CD8-positive, alpha-beta memory T cell (primary cell): Measurements from ENCODE around the gene CHFR. TPM values are rescaled to one million over a fixed set of nuclear protein-coding genes. Genes with fewer than 3 reads are reported as not detected.
"Not testable (repeated sequence)": the region's sequence is repeated elsewhere in the genome, so short reads cannot be mapped to it uniquely, and the experiment has no call there.

ENCODE experiments used
- CTCF ChIA-PET: fragments of 350-600 bp; sonication (Branson Sonifier 250); formaldehyde crosslinking; loops from one replicate; lab custom pipeline; 2021; ENCODE audit warnings: antibody characterized with exemption; lab: Charles Lee
- POLR2A ChIA-PET: fragments of 350-600 bp; sonication (Branson Sonifier 250); formaldehyde crosslinking; loops from one replicate; lab custom pipeline; 2021; ENCODE audit warnings: antibody characterized with exemption; lab: Charles Lee
- DNase-seq, 5 donors: peaks; one replicate each; pipeline versions ENCODE4 v3.0.0 to v3.0.0-alpha.2; 2020 to 2022; ENCODE audit warnings: mixed read lengths in 1 of 5
- H3K27ac ChIP-seq: one replicate; pipeline ENCODE4 v1.7.0; 2013; ENCODE audit warnings: low read depth, mild to moderate bottlenecking, low read length, moderate library complexity
- H3K27me3 ChIP-seq: 2 replicates; pipeline ENCODE4 v1.7.0; 2013; ENCODE audit warnings: low read length, mild to moderate bottlenecking; ENCODE audit not compliant: insufficient read depth, poor library complexity, severe bottlenecking
- H3K36me3 ChIP-seq: 2 replicates; pipeline ENCODE4 v1.7.0; 2013; ENCODE audit warnings: mild to moderate bottlenecking, low read length, moderate library complexity; ENCODE audit not compliant: insufficient read depth
- H3K4me1 ChIP-seq: 2 replicates; pipeline ENCODE4 v1.7.0; 2013; ENCODE audit warnings: mild to moderate bottlenecking, low read length, moderate library complexity; ENCODE audit not compliant: insufficient read depth
- H3K4me3 ChIP-seq: 2 replicates; pipeline ENCODE4 v1.7.0; 2013; ENCODE audit warnings: mild to moderate bottlenecking, low read length
- H3K9me3 ChIP-seq: 2 replicates; pipeline ENCODE4 v1.7.0; 2013; ENCODE audit warnings: mild to moderate bottlenecking, low read length
- H3K27ac Mint-ChIP-seq, 8 donors: one replicate each; pipeline ENCODE4 v1.8.0; 2020 to 2021; ENCODE audit warnings: mixed read lengths in 8 of 8, mild to moderate bottlenecking in 6 of 8, inconsistent platforms in 3 of 8, moderate library complexity in 3 of 8
- H3K27me3 Mint-ChIP-seq, 2 donors: one replicate each; pipeline ENCODE4 v1.8.0; 2020 to 2021; ENCODE audit warnings: mixed read lengths in 2 of 2, mild to moderate bottlenecking in 1 of 2, moderate library complexity in 1 of 2
- H3K36me3 Mint-ChIP-seq, 3 donors: one replicate each; pipeline ENCODE4 v1.8.0; 2020 to 2021; ENCODE audit warnings: mixed read lengths in 3 of 3, inconsistent platforms in 1 of 3, mild to moderate bottlenecking in 1 of 3
- H3K4me1 Mint-ChIP-seq, 3 donors: one replicate each; pipeline ENCODE4 v1.8.0; 2020 to 2021; ENCODE audit warnings: mixed read lengths in 3 of 3, inconsistent platforms in 1 of 3, mild to moderate bottlenecking in 1 of 3
- H3K4me3 Mint-ChIP-seq, 7 donors: one replicate each; pipeline ENCODE4 v1.8.0; 2020 to 2021; ENCODE audit warnings: mixed read lengths in 7 of 7, mild to moderate bottlenecking in 6 of 7, moderate library complexity in 4 of 7, inconsistent platforms in 2 of 7
- H3K9me3 Mint-ChIP-seq, 5 donors: one replicate each; pipeline ENCODE4 v1.8.0; 2020 to 2022; ENCODE audit warnings: mixed read lengths in 5 of 5, mild to moderate bottlenecking in 3 of 5, moderate library complexity in 2 of 5, inconsistent platforms in 1 of 5
- polyA plus RNA-seq: library from polyadenylated mRNA; unstranded; fragments of 300-500 nt; fragmentation: Illumina TruSeq; gene quantifications from one replicate; pipeline ENCODE4 v1.2.3, GENCODE V29; 2021
- total RNA-seq, 2 experiments: library from RNA; stranded (reverse); gene quantifications; one replicate each; pipeline ENCODE4 v1.2.3, GENCODE V29; 2021

Gene CHFR
- total and polyA plus RNA-seq, 3 experiments from 2014 or later, result 35.0 to 57.7 (median 55.9) TPM

GRCh38 chr12:132837693-132838409, 49.6 kb downstream of the CHFR start:
- no peak overlapping the region for H3K27ac Mint-ChIP-seq
- H3K4me3 ChIP-seq, result no peak overlapping the region
- POLR2A ChIA-PET, result interaction anchor here (0.7 kb wide), 1 partner anchor 102 kb away, joined by 3 read pairs; no protein-coding TSS in a partner anchor

DNA sequence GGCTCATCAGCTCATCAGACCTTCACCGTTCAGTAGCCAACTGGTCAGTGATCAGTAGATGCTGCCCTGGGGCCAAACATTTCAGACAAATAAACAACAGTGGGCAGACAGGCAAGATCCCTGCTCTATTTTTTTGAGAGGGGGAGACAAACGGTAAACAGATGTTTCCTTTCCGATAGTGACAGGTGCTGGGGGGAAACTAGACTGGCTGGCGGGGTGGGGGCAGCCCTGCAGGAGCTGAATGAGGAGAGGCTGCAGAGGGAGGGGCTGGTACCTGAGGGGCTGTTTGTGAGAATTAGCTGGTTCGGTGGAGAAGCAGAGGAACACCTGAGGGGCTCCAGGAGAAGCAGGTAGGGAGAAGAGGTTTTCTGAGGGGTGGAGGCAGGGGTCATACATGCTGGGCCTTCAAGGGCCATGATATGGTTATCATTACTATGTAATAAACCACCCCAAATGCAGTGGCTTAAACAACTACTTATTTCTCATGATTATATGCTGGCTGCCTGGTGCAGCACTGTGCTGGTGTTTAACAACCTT, 50.5 kb downstream of the CHFR start:
- Mint-ChIP-seq H3K27ac (peak overlapping the region in 6 of 8 donors; percentile 29 to 88 (median 78)), H3K36me3 (peaks cover 0 to 30% (median 13%) of the 10 kb centered on the region in 3 donors), H3K27me3 (no peaks in the 10 kb centered on the region), H3K4me1 (peaks cover 24 to 37% (median 35%) of the 10 kb centered on the region in 3 donors), H3K9me3 (no peaks in the 10 kb centered on the region), H3K4me3 (peak overlapping the region in 5 of 7 donors; percentile 31 to 75 (median 50))
- Histone ChIP-seq H3K4me3 (no peak overlapping the region), H3K27me3 (no peaks in the 10 kb centered on the region), H3K4me1 (peaks cover 21% of the 10 kb centered on the region), H3K9me3 (no peaks in the 10 kb centered on the region), H3K36me3 (peaks cover 17% of the 10 kb centered on the region), H3K27ac (no peak overlapping the region)
- DNase-seq, result no peak
- ChIA-PET CTCF (no interaction called here), POLR2A (no interaction called here)

More at GRCh38 chr12:132837693-132838409, 49.6 kb downstream of the CHFR start:
- Histone ChIP-seq H3K27me3 (no peaks in the 10 kb centered on the region), H3K27ac (no peak overlapping the region), H3K4me1 (peaks cover 21% of the 10 kb centered on the region), H3K9me3 (no peaks in the 10 kb centered on the region), H3K36me3 (peaks cover 27% of the 10 kb centered on the region)
- Mint-ChIP-seq H3K36me3 (peaks cover 3 to 37% (median 15%) of the 10 kb centered on the region in 3 donors), H3K4me3 (no peak overlapping the region), H3K9me3 (no peaks in the 10 kb centered on the region), H3K4me1 (peaks cover 24 to 37% (median 35%) of the 10 kb centered on the region in 3 donors), H3K27me3 (no peaks in the 10 kb centered on the region)
- DNase-seq, result no peak
- CTCF ChIA-PET, result interaction anchor here (1.3 kb wide), 1 partner anchor 9 kb away, joined by 3 read pairs; the partner anchor contains the start of gene GOLGA3

GRCh38 chr12:132836230-132836629, 51.2 kb downstream of the CHFR start:
- H3K36me3 ChIP-seq, result peaks cover 14% of the 10 kb centered on the region
- peaks cover 24 to 37% (median 35%) of the 10 kb centered on the region in 3 donors for H3K4me1 Mint-ChIP-seq
- peak overlapping the region in 3 of 8 donors; percentile 29 to 79 (median 66) for H3K27ac Mint-ChIP-seq
- H3K36me3 Mint-ChIP-seq, result peaks cover 0 to 25% (median 11%) of the 10 kb centered on the region in 3 donors
- CTCF ChIA-PET, H3K27me3 Mint-ChIP-seq, H3K27ac ChIP-seq, POLR2A ChIA-PET, H3K27me3 ChIP-seq, DNase-seq, H3K9me3 Mint-ChIP-seq, H3K4me3 ChIP-seq, H3K9me3 ChIP-seq: not testable (repeated sequence)
- peaks cover 21% of the 10 kb centered on the region for H3K4me1 ChIP-seq
- peak overlapping the region in 3 of 7 donors; percentile 37 to 71 (median 50) for H3K4me3 Mint-ChIP-seq

DNA sequence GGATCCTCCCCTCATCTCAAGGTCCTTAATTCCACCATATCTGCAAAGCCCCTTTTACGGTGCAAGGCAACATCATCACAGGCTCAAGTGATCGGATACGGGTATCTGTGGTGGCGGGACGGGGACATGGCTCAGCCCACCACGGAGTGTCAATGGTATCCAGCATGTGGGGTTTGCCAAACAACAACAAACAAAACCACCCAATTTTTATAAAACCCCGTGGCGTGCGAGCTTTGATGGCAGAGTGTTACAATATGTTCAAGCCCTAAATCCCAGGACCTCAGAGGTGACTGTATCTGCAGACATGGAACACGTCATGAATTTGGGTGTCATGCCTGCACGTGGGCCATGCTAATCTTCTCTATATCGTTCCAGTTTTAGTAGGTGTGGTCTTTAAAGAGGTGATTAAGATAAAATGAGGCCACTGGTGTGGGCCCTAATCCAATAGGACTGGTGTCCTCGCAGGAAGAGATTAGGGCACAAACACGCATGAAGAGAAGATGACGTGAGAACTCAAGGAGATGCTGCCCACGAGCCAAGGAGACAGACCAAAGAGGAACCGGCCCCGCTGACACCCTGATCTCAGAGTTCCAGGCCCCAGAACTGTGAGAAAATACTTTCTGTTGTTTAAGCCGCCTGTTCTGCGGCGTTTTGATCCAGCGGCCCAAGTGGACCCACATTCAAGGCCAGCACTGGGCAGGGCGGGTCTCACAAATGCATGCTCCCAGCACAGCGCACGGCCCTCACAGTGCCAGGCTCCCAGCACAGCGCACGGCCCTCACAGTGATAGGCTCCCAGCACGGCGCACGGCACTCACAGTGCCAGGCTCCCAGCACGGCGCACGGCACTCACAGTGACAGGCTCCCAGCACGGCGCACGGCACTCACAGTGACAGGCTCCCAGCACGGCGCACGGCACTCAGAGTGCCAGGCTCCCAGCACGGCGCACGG, 52.1 kb downstream of the CHFR start:
- H3K27me3 ChIP-seq, result no peaks in the 10 kb centered on the region
- Mint-ChIP-seq H3K4me1 (peaks cover 24 to 37% (median 35%) of the 10 kb centered on the region in 3 donors), H3K9me3 (no peaks in the 10 kb centered on the region), H3K27ac (peak overlapping the region in 7 of 8 donors; percentile 72 to 92 (median 89)), H3K4me3 (peak overlapping the region; percentile 0 to 78 (median 69)), H3K36me3 (peaks cover 0 to 20% (median 10%) of the 10 kb centered on the region in 3 donors), H3K27me3 (no peaks in the 10 kb centered on the region)
- H3K4me3 ChIP-seq, result peak overlapping the region; percentile 17
- peaks cover 21% of the 10 kb centered on the region for H3K4me1 ChIP-seq
- no peak overlapping the region for H3K27ac ChIP-seq
- H3K36me3 ChIP-seq, result peaks cover 5% of the 10 kb centered on the region
- H3K9me3 ChIP-seq, result no peaks in the 10 kb centered on the region
- no peak for DNase-seq
- CTCF ChIA-PET, result no interaction called here
- POLR2A ChIA-PET, result interaction anchor here (0.7 kb wide), 1 partner anchor 125 kb away, joined by 8 read pairs; the partner anchor contains the start of gene PGAM5

- H3K27ac Mint-ChIP-seq, result peak overlapping the region; percentile 75 to 96 (median 89)
- DNase-seq, result peak in 2 of 5 donors; percentile 20 to 65
- no peaks in the 10 kb centered on the region for H3K36me3 ChIP-seq
- peaks cover 25% of the 10 kb centered on the region for H3K4me1 ChIP-seq
- H3K9me3 Mint-ChIP-seq, result no peaks in the 10 kb centered on the region
- no peak overlapping the region for H3K27ac ChIP-seq
- H3K27me3 Mint-ChIP-seq, result no peaks in the 10 kb centered on the region
- peaks cover 29 to 41% (median 40%) of the 10 kb centered on the region in 3 donors for H3K4me1 Mint-ChIP-seq
- H3K9me3 ChIP-seq, result no peaks in the 10 kb centered on the region
- peak overlapping the region; percentile 55 to 78 (median 72) for H3K4me3 Mint-ChIP-seq
- H3K4me3 ChIP-seq, result peak overlapping the region; percentile 22
- H3K36me3 Mint-ChIP-seq, result peaks cover 0 to 16% (median 6%) of the 10 kb centered on the region in 3 donors
- CTCF ChIA-PET, result interaction anchor here (0.7 to 1.4 kb wide), 3 partner anchors 33 to 70 kb away, joined by 3 to 6 read pairs (median 3); no protein-coding TSS in a partner anchor
- POLR2A ChIA-PET, result interaction anchor here (0.7 kb wide), 1 partner anchor 124 kb away, joined by 8 read pairs; the partner anchor contains the start of gene PGAM5
- no peaks in the 10 kb centered on the region for H3K27me3 ChIP-seq
These were observed 53.2 kb downstream of the CHFR start for GRCh38 chr12:132834181-132834711.

GRCh38 chr12:132833341-132833740, 54.1 kb downstream of the CHFR start:
- POLR2A ChIA-PET, result no interaction called here
- peaks cover 0 to 14% (median 3%) of the 10 kb centered on the region in 3 donors for H3K36me3 Mint-ChIP-seq
- H3K27me3 ChIP-seq, result no peaks in the 10 kb centered on the region

GRCh38 chr12:132831771-132832170, 55.6 kb downstream of the CHFR start:
- CTCF ChIA-PET, result interaction anchor here (1.4 kb wide), 1 partner anchor 73 kb away, joined by 4 read pairs; no protein-coding TSS in a partner anchor
- Mint-ChIP-seq H3K36me3 (peaks cover 0 to 28% (median 9%) of the 10 kb centered on the region in 3 donors), H3K27ac (peak overlapping the region in 2 of 8 donors; percentile 38 to 60), H3K4me3 (peak overlapping the region in 1 of 7 donors; percentile 45), H3K27me3 (peaks cover 0 to 2% of the 10 kb centered on the region in 2 donors), H3K9me3 (no peaks in the 10 kb centered on the region), H3K4me1 (peaks cover 44 to 53% (median 51%) of the 10 kb centered on the region in 3 donors)
- POLR2A ChIA-PET, result interaction anchor here (0.6 kb wide), 1 partner anchor 10 kb away, joined by 4 read pairs; no protein-coding TSS in a partner anchor
- peaks cover 40% of the 10 kb centered on the region for H3K4me1 ChIP-seq
- DNase-seq, result no peak
- H3K27ac ChIP-seq, result no peak overlapping the region
- H3K4me3 ChIP-seq, result no peak overlapping the region
- no peaks in the 10 kb centered on the region for H3K9me3 ChIP-seq
- H3K36me3 ChIP-seq, result peaks cover 4% of the 10 kb centered on the region
- H3K27me3 ChIP-seq, result no peaks in the 10 kb centered on the region

More at GRCh38 chr12:132833341-132833740, 54.1 kb downstream of the CHFR start:
- no peak for DNase-seq
- Histone ChIP-seq H3K9me3 (no peaks in the 10 kb centered on the region), H3K36me3 (no peaks in the 10 kb centered on the region), H3K4me3 (no peak overlapping the region), H3K27ac (no peak overlapping the region), H3K4me1 (peaks cover 27% of the 10 kb centered on the region)
- H3K27ac Mint-ChIP-seq, result peak overlapping the region in 7 of 8 donors; percentile 75 to 92 (median 89)
- peaks cover 0 to 2% of the 10 kb centered on the region in 2 donors for H3K27me3 Mint-ChIP-seq
- H3K4me1 Mint-ChIP-seq, result peaks cover 31 to 45% (median 42%) of the 10 kb centered on the region in 3 donors
- H3K4me3 Mint-ChIP-seq, result peak overlapping the region in 3 of 7 donors; percentile 25 to 76 (median 69)
- CTCF ChIA-PET, result interaction anchor here (0.6 to 1.4 kb wide), 3 partner anchors 34 to 362 kb away, joined by 3 to 6 read pairs (median 3); no protein-coding TSS in a partner anchor
- no peaks in the 10 kb centered on the region for H3K9me3 Mint-ChIP-seq
